ENCODE results near the gene MAP2K6. TPM values are rescaled to one million over a fixed set of nuclear protein-coding genes. Genes with fewer than 3 reads are reported as not detected.

Gene MAP2K6
- total and polyA plus RNA-seq, 2 of the 8 experiments (the other 6 are each of a cell fraction or from before 2014, with no cell fraction given), result 11.0 to 44.1 TPM

DNA sequence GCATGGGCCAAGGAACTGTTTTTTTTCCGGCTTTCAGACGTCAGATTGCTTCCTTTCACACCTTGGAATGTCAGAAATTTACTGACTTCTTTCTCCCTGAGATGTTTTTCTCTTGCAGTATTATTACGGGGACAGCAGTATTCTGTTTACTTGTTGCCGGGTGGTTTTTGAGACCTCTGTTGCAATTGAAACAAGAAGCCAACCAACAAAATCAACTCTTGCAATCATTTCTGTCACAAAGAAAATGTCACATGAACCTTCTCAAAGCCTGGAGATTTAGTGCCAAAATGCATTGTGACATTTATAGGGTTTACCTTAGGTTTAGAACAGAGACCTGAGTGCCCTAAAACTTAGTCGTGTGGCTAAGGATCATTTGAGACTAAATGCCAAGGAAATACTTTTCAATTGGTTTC lies 174.3 kb downstream of the MAP2K6 start:
- CTCF ChIA-PET (ENCODE audit: partially characterized antibody), result interaction anchor here (2.9 kb wide), 1 partner anchor 21 kb away, joined by 16 read pairs; no protein-coding TSS in a partner anchor
- no peak for DNase-seq (ENCODE audit: low read depth in 1 of 2, low spot score in 2 of 2)

More for the DNA sequence above, 174.3 kb downstream of the MAP2K6 start:
- no peaks in the 10 kb centered on the region for H4K20me1 ChIP-seq (replicated peaks in 1 of 2; ENCODE audit: control insufficient read depth in 1 of 2, insufficient read depth in 2 of 2, low read length in 2 of 2)
- H3K79me1 ChIP-seq (ENCODE audit: low read depth, low read length), result no peaks in the 10 kb centered on the region
- H3K56ac ChIP-seq (replicated peaks; ENCODE audit: insufficient read length, low read depth, low read length), result no peak overlapping the region
- no peak overlapping the region for H3K9ac ChIP-seq (replicated peaks in 1 of 4; ENCODE audit: extremely low read depth in 1 of 4, low read depth in 3 of 4, low read length in 3 of 4)
- WGBS, 2 experiments (ENCODE audit: extremely low coverage in 1 of 2, insufficient coverage in 1 of 2, insufficient read length in 1 of 2, insufficient replicate concordance in 2 of 2, low coverage in 1 of 2, low lambda C conversion rate in 2 of 2, missing lambda C conversion rate in 1 of 2), result 79% methylated on average over 5 of the region's 5 CpGs; no CpG with 5 or more reads in 1 of the 2 experiments
- H3K27me3 ChIP-seq (replicated peaks in 1 of 4; ENCODE audit: control insufficient read depth in 3 of 4, extremely low read depth in 1 of 4, insufficient read depth in 3 of 4, low read length in 3 of 4), result no peaks in the 10 kb centered on the region
- no peak overlapping the region for H2BK12ac ChIP-seq (ENCODE audit: low read depth, low read length)
- TF ChIP-seq SRF (IDR thresholded peaks at IDR 0.05; ENCODE audit: low read depth, low read length), result no peak
- no peak for TF ChIP-seq RBBP5 (IDR thresholded peaks at IDR 0.05; ENCODE audit: borderline replicate concordance, low read depth, low read length)
- TF ChIP-seq TCF12 (IDR thresholded peaks at IDR 0.05; ENCODE audit: low read depth, low read length), result no peak
- no peak overlapping the region for H3K27ac ChIP-seq (ENCODE audit: low read depth, low read length)
- no peaks in the 10 kb centered on the region for H3K4me1 ChIP-seq (replicated peaks in 1 of 4; ENCODE audit: control insufficient read depth in 3 of 4, insufficient read depth in 4 of 4, low read length in 3 of 4)
- no peak overlapping the region for H2BK15ac ChIP-seq (ENCODE audit: low read length)
- H3K23ac ChIP-seq (ENCODE audit: insufficient read length), result no peak overlapping the region
- no peak overlapping the region for H3K4me2 ChIP-seq (ENCODE audit: insufficient read depth in 1 of 2, low read depth in 2 of 2, low read length in 2 of 2)
- H3K4me3 ChIP-seq (ENCODE audit: extremely low read depth in 1 of 4, insufficient read depth in 2 of 4, low read depth in 3 of 4, low read length in 4 of 4), result no peak overlapping the region
- no peak overlapping the region for H2BK120ac ChIP-seq (replicated peaks; ENCODE audit: low read depth, low read length)
- no peaks in the 10 kb centered on the region for H3K9me3 ChIP-seq (ENCODE audit: insufficient read depth in 2 of 2, low read depth in 1 of 2, low read length in 1 of 2)
- no peak overlapping the region for H3K18ac ChIP-seq (ENCODE audit: extremely low read depth, low read length)
- no peaks in the 10 kb centered on the region for H3K79me2 ChIP-seq (ENCODE audit: control insufficient read depth in 1 of 2, insufficient read depth in 2 of 2, low read length in 2 of 2)
- H3K23me2 ChIP-seq (ENCODE audit: low read depth, low read length), result no peaks in the 10 kb centered on the region
- H3K36me3 ChIP-seq (ENCODE audit: control insufficient read depth in 2 of 4, insufficient read depth in 4 of 4, low read length in 3 of 4), result no peaks in the 10 kb centered on the region
- H3K14ac ChIP-seq (ENCODE audit: insufficient read length), result no peak overlapping the region
- H3K4ac ChIP-seq (replicated peaks; ENCODE audit: insufficient read length, low read depth, low read length), result no peak overlapping the region
- no peak overlapping the region for H4K5ac ChIP-seq (ENCODE audit: insufficient read length, low read depth, low read length)
- H2AK5ac ChIP-seq (ENCODE audit: low read depth, low read length), result no peak overlapping the region
- POLR2A ChIA-PET (ENCODE audit: partially characterized antibody), result no interaction called here
- H2BK5ac ChIP-seq (ENCODE audit: low read depth, low read length), result no peak overlapping the region
- H4K91ac ChIP-seq (replicated peaks; ENCODE audit: insufficient read length, low read length), result no peak overlapping the region
- H2AFZ ChIP-seq (ENCODE audit: low read length), result peak overlapping the region; percentile 34; the same call in 1 of the 2 replicates
- H2BK20ac ChIP-seq (ENCODE audit: low read length), result no peak overlapping the region
- no peak for FAIRE-seq
- H4K8ac ChIP-seq (ENCODE audit: extremely low read depth, insufficient read depth, low read length), result no peak overlapping the region

Measured in H1 (cell line).